Hippocampal formation (tissue), 2 donors: ENCODE results near the gene GNAT1.

Experiments
- DNase-seq, 2 donors: peaks; one replicate each; lab custom pipeline; 2025; lab: John Stamatoyannopoulos, UW

The GNAT1 gene

DNA sequence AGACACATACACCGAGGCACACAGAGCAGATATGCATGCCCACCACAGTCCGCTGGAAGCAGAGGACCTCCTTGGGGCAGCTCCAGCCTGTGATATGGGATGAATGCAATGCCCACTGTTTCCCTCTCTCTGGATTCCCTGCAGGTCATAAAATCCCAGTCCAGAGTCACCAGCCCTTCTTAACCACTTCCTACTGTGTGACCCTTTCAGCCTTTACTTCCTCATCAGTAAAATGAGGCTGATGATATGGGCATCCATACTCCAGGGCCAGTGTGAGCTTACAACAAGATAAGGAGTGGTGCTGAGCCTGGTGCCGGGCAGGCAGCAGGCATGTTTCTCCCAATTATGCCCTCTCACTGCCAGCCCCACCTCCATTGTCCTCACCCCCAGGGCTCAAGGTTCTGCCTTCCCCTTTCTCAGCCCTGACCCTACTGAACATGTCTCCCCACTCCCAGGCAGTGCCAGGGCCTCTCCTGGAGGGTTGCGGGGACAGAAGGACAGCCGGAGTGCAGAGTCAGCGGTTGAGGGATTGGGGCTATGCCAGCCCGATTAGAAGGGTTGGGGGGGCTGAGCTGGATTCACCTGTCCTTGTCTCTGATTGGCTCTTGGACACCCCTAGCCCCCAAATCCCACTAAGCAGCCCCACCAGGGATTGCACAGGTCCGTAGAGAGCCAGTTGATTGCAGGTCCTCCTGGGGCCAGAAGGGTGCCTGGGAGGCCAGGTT is at the start of gene GNAT1:
Gene GNAT1, plus strand, starts transcription at position 675 of the 725 bp plus-strand sequence. CDS start 116 bp downstream, outside the sequence.
- DNase-seq = no peak

GRCh38 chr3:50146316-50146901 is 45.0 kb upstream of the GNAT1 start:
- no peak for DNase-seq

GRCh38 chr3:50147016-50147415 is 44.4 kb upstream of the GNAT1 start:
- no peak for DNase-seq

DNA sequence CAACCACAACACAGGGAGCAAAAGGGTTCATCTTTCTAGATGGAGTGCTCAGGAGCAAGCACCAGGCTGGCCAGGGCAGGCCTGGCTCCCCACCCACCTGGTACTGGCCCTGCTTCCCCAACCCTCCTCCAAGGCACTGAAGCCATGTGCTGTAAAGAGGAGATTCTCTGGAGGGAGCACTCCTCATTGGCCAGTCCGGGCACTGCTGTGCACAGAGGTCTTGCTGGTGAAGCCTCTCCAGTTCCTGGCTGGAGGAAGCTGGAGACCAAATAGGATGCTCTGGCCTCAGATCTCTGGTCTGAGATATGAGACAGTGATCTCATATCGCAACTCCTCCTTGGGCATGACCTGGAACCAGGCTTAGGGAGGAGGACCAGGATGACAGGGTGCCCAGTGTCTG is 44.0 kb upstream of the GNAT1 start:
- DNase-seq = no peak

GRCh38 chr3:50147861-50148260 is 43.5 kb upstream of the GNAT1 start:
- no peak for DNase-seq

DNA sequence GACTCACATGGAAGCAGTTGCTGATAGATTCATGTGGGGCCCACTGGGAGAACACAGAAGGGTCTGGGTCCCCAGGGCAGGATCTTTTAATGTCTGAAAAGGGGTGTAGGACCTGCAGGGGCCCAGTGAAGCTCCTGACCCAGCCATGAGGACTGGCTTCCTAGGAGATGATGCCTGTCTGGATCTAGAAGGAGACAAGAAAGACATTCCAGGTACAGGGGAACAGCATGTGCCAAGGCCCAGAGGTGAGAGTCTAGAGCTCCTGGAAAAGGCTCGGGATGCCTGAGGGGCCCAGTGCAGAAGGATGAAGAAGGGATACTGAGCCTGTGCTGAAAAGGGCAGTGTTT is 41.0 kb upstream of the GNAT1 start:
- no peak for DNase-seq

DNA sequence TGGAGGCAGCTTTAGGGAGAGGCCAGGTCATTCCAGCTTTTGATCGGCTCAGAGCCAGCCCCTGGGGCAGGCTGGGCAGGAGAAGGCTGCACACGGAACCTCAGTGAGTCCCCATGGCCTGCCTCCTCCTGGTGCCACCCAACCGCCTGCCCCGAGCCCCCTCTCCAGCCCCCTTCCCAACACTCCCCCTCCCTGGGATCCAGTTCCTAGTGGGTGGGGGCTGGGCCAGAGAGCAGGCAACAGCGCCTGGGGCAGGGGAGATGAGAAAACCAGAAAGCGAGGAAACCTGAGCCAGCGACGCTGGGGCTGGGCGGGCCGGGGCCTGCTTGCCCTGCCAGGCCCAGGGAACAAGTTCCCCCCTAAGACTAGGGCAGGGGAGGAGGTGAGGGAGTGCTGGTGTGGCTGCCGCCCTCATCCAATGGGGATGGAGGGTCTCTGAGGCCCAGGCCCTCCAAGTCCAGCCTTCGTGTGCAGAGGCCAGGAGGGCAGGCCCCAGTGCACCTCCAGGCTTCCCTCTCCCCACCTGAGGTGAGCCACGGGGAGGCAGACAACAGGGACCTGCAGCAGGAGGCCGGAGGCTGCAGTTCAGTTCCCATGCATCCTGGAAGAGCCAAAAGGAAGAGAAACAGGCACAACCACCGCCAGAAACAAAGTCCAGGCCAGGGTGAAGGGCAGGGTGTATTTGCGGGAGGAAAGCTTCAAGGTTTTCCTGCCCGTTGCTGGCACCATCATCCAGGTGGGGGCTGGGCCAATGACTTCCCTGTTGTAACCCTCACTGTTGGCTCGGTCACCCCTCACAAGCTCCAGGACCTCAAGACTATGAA is 40.3 kb upstream of the GNAT1 start:
- DNase-seq = no peak

GRCh38 chr3:50151728-50152127 is 39.7 kb upstream of the GNAT1 start:
- no peak for DNase-seq

- no peak for DNase-seq
Measured at GRCh38 chr3:50153782-50154475, 37.5 kb upstream of the GNAT1 start.

DNA sequence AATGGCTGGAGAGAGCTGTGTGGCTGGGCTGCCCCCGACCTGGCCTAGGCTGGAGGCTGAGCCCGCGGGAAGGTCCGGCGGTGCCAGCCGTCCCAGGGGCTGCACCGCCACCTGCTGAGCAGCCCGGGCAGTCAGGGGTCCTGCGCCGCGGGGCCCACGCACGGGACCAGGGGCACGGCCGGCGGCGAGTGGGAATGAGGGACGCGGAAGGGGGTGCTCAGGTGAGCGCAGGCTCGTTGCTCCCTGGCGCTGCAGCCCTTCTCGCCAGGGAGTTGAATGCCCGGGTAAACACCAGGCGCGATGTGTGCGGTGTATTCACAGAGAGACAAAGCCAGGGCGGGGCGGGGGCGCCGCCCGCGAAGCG is 37.0 kb upstream of the GNAT1 start:
- DNase-seq = no peak

GRCh38 chr3:50154840-50155490 is 36.4 kb upstream of the GNAT1 start, which contains the start of gene SEMA3F:
Gene SEMA3F, plus strand, starts transcription at chr3:50155324. Its CDS starts 4,299 bp downstream, at chr3:50159623.
- no peak for DNase-seq

- no peak for DNase-seq
Measured at GRCh38 chr3:50155491-50155878, 35.9 kb upstream of the GNAT1 start.

DNA sequence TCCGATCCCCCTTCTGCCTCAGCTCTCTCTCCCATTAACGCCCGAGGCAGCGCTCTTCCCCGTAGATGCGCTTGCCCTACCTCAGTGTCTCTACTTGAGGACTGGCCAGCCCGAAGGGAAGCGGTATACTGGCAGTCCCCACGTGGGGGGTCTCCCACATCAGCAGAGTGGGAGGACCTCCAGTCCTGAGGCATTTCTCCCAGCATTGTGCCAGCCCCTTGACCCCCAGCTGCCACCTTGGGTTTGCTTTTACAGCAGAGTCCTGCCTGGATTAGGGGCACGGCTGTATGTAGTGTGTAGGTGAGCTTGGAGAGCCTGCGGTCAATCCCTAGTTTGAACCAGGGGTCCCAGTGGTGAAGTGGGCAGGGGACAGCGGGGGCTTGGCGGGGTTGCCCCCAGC is 35.5 kb upstream of the GNAT1 start:
- DNase-seq = no peak

- DNase-seq = no peak
Measured at GRCh38 chr3:50156549-50157493, 34.6 kb upstream of the GNAT1 start.

DNA sequence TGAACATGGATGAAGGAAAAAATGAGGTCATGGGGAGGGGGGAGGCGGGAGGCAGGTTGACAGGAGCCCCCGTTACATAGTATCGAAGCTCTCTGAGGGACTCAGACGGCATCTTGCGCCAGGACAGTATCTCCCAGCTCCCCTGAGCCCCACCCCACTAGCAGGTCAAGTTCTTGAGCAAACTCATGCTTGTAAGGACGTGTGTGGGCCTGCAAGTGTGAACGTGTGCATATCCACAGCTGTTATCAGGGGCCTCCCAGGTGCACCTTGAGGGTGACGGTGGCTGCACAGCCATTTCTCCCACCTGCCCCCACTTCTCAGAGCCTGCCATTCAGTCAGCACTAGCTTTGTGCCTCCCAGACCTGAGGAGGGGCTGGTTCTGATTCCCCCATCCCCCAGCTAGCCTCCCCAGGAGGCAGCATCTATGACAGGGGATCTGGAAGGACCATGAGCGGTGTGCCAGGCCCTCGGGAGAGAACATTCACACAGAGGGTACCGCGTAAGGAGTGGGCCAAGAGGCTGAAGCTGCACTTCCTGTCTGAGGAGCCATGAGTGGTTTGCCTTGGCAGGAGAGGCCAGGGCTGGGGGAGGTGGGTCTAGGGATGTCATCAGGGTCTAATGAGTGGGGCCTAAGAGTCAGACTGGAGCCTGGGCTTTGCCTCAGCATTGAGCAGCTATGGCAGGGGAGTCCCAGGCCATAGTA is 33.4 kb upstream of the GNAT1 start:
- DNase-seq = no peak

DNA sequence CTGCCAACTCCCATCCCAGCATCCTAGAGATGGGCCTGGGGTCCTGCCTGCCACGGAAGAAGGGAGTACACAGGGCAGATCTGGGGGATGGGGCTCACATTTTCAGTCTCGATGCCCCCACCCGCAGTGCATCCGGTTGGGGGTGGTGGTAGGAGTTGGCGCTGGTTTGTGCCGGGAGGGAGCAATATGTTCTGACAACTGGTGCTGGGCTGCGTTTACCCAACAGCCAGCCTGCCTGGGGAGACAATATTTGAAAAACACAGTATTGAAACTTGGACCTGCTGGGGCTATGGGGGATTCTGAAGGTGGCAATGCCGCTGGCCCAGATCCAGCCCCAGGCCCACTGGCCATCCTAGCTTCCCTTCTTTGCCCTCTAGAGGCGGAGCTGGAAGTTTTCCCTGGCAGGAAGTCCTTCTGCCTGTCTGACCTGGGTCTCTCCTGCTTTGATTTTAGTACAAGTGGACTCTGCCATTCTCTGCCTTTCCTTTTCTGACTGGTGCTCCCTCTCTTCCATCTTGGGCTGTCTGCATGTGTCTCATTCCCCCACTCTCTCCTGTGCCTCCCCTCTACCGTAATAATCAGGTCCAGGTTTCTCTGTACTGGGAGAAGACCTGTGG is 32.8 kb upstream of the GNAT1 start:
- DNase-seq = no peak

- no peak for DNase-seq
Measured at GRCh38 chr3:50160561-50160983, 30.8 kb upstream of the GNAT1 start.

GRCh38 chr3:50161320-50161719 is 30.1 kb upstream of the GNAT1 start:
- no peak for DNase-seq

DNA sequence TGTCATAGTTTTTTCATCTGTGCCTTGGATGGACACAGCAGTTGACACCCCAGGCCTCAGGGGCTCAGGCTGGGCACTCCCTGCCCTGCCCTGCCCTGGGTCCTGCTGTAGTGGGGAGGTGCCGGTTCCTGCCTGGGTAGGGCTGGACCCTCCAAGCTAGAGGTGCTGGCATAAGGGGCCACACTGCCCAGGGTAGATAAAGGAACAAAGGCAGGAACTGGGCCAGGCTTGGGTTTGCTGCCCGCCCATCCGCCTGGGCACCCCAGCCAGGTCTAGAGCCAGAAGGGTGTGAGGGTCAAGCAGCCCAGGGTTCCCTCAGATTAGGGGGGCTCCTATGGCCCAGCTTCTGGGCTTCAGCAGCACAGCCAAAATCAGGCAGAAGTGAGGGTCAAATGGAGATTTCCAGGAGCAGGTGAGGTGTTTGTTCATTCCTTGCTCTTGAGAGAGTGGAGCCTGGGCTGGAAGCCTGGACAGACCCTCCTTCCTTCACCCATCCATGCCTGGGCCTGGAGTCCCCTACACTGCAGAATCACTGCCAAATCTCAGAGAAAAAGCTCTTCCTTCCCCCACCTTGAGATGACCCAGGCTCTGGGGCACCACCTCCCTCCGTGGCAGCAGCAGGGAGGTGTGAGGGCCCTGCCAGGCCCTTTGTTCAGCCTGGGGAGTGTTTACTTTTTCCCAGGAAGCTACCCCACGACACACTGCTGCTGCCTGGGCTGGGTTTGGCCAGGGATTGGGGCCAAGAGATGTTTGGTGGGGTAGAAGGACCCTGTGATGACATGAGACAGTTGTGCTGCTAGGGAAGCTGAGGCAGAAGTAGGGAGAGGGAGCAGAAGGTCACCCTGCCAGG is 29.2 kb upstream of the GNAT1 start:
- no peak for DNase-seq
